ENCODE data around the gene STK32A.

DNA sequence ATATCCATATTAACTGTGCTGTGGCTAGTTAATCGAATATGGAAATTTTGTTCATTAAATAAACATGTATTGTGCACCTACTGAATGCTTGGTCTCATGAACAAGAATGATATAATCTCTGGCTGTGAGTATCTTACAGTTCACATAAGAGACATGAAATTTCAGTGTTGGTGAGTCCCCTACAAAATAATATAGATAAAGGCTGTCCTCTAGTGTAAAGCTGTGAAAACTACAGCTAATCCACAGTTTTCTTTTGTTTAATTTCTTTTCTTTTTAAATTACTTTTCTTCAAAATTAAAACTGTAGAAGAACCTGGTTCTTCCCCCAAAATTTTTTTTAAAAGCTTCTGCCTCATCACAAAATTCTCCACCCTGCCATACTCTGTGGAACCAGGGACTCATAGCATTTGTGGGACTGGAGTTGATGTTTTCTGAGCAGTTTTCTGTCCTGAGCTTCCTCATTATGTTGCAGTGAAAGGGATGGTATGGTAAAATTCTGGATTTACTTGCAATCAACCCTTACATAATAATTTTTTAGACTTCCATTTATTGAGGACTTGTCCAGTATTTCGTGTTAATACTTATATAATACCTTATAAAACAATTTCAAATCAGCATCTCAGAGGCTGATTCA lies 135.0 kb downstream of the STK32A start:
- no peak for TF ChIP-seq POLR2A (IDR thresholded peaks at IDR 0.05; ENCODE audit: low read depth, low read length)
- TF ChIP-seq POLR2AphosphoS5 (IDR thresholded peaks at IDR 0.05; ENCODE audit: low read depth, low read length) = no peak

Data from GM12892 (cell line).